Measurements from ENCODE around the gene ZKSCAN1.
A peak's percentile ranks its signal among the peaks of the same experiment; 100 is the strongest.
"Not testable (repeated sequence)": the region's sequence is repeated elsewhere in the genome, so short reads cannot be mapped to it uniquely, and the experiment has no call there.

The ZKSCAN1 gene

DNA sequence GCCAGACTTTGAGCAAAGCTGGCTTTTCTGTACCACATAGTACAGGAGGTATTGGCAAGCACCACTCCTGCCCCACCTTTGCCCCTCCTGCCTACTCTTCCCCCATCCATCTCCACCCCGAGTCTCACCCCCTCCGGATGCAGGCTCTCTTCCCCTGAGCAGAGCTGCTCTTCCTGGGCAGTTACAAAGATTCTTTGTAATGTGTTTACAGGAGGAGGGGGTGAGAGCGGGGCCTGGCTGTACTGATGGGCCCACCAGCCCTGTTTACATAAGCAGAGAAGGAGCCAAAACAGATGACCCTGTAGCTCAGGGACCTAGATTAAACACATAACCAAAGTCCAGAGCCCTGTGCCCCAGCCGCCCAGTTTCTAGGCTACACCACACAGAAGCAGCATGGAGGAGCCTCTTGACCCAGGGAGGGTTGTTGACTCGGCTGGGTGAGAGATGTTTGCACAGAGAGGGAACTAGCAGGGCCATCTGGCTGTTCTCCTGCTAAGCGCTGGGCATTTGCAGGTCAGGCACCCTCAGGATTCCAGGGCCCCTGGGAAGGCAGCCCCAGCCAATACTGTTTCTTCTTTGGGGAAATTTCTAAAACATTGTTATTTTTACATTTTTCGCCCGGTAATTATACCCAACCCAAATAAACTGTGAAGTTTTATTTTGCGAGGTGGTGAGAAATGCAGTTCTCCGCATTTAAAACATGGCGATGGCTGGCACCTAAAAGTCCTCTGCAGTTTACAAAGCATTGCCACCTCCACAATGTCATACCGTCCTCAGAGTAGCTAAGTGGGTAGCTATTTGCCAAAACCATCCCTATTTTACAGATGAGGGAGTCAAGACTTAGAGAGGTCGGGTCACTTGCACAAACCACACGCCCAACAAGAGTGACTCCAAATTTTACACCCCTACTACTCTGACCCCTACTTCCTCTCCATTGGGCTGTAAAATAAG is 11.4 kb upstream of the ZKSCAN1 start:
- DNase-seq: peak; percentile 89

DNA sequence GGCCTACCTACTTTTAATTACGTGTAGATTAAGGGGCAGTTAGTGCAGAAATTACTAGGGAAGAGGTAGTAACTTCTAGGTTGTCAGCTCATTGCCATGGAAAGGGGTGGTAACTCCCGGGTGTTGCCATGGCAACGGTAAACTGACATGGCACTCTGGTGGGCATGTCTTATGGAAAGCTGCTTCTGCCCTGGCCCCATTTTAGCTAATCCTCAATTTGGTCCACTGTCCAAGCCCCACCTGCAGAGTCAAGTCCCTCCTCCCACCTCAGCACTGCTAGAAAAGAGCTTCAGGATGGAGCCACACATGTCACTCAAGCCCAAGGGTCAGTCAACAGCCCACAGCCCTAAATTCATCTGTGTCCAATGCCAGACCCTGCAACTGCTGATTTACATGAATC is 7.5 kb upstream of the ZKSCAN1 start:
- DNase-seq: no peak

DNA sequence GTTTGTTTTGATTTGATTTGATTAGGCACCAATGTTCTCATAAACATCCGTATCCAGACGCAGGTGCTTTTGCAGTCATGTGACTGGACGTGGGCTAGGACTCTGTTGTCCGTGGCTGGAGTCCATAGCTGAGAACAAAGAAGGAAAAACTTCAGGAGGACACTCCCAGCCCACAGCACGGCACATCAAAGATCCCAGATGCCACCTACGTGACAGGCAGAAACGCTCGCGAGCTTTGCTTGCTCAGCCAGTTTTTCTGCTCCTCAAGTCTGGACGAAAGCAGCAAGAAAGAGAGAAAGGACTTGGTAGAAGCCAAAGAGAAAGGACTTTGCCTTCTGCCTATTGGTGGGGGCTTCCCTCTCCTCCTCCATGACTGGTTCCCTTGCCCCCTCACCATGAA is 6.9 kb upstream of the ZKSCAN1 start:
- DNase-seq: peak; percentile 36

DNA sequence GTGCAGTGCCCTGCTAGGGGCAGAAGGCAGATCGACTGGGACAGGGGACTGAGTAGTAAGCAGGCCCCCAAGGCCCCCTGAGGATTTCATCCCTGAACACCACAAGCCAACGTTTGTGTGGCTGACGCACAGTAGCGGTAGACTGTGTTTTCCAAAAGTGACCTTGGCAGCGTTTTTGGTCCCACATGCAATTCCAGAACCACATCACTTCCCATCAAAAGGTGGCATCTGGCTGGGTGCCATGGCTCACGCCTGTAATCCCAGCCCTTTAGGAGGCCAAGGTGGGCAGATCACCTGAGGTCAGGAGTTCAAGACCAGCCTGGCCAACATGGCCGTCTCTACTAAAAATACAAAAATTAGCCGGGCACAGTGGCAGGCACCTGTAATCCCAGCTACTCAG is 5.4 kb upstream of the ZKSCAN1 start:
- not testable (repeated sequence) for DNase-seq

DNA sequence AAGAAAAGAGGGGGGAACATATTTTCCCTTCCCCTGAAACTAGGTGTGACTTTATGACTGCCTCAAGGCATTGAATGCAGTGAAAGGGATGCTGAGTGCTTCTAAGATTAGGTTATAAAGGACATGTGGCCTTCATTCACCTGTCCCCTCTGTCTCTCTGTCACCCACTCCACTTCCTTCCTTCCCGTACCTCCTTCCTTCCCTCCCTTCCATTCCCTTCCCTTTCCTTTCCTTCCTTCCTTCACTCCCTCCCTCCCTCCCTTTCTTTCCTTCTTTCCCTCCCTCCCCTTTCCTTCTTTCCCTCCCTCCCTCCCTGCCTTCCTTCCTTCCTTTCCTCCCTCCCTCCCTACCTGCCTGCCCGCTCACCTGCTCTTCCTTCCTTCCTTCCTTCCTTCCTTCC is 4.5 kb upstream of the ZKSCAN1 start:
- DNase-seq: no peak

- no peak for DNase-seq
Observed at GRCh38 chr7:100011516-100011915, 3.9 kb upstream of the ZKSCAN1 start.

GRCh38 chr7:100012385-100013327 is 2.7 kb upstream of the ZKSCAN1 start:
- not testable (repeated sequence) for DNase-seq

DNA sequence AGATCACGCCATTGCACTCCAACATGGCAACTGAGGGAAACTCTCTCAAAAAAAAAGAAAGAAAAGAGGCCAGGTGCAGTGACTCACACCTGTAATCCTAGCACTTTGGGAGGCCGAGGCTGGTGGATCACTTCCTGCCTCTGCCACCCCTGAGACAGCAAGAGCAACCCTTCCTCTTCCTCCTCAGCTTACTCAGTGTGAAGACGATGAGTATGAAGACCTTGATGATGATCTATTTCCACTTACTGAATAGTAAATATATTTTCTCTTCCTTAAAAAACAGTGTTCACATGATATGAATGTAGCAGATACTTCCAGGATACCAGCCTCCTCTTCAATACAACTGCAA is 2.1 kb upstream of the ZKSCAN1 start:
- peak; percentile 9 for DNase-seq

- no peak for DNase-seq
Observed at GRCh38 chr7:100016215-100016901, 962 bp downstream of the ZKSCAN1 start.

DNA sequence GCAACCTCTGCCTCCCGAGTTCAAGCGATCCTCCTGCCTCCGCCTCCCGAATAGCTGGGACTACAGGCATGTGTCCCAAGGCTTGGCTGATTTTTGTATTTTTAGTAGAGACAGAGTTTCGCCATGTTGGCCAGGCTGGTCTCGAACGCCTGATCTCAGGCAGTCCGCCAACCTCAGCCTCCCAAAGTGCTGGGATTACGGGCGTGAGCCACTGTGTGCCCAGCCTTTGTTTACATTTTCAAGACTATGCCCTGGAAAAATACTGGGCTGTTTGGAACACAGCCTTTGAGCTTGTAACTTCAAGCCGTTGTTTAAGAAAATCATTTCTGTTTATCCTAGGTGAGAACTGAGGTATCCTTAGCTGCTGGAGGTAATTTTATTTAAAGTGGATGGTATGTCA is 1.9 kb downstream of the ZKSCAN1 start:
- DNase-seq: no peak

DNA sequence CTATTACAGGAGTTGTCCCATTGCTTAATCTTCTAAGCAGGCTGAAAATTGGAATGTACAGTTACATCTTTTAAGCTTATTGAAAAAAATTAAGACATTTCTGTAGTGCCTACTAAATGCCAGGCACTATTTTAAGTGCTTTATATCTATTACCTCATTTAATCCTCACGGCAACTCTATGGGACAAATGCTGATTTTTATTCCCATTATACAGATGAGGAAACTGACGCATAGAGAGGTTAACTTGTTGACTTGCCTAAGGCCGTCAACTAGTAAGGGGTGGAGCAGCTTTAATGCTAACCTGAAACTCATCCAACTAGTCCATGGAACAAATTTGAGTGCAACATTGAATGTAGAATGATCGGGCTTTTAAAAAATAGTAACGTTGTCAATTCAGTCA is 2.5 kb downstream of the ZKSCAN1 start:
- DNase-seq: no peak

DNA sequence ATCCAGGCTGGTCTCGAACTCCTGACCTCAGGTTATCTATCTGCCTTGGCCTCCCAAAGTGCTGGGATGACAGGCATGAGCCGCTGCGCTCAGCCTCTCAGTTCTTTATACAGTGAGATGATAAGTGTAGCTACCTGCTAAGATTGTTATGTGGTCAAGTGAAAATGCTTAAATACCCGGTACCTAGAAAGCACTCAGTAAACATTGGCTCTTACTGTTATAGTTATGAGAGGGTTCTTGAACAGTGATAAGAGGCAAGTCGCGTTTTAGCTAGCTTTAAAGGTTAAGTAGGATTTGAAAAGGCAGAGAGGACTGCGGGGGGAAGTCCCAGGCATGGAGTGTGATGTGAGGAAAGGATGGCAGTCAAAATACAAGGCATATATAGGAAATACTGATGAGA is 4.5 kb downstream of the ZKSCAN1 start:
- DNase-seq: peak; percentile 41

DNA sequence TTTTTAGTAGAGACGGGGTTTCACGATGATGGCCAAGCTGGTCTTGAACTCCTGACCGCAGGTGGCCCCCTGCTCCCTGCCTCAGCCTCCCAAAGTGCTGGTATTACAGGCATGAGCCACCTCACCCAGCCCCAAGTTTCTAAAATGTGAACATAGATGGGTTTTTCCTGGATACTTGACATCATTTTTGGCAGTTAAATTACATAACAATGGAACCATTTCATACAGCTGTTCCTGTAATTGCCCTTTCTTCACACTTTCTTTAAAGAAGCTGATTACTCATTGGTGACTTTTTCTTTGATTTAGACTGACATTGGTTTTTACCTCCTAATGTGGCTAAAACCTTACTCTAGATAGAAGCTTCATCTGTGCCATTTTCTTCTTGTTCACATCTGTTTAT is 5.9 kb downstream of the ZKSCAN1 start:
- DNase-seq: no peak

DNA sequence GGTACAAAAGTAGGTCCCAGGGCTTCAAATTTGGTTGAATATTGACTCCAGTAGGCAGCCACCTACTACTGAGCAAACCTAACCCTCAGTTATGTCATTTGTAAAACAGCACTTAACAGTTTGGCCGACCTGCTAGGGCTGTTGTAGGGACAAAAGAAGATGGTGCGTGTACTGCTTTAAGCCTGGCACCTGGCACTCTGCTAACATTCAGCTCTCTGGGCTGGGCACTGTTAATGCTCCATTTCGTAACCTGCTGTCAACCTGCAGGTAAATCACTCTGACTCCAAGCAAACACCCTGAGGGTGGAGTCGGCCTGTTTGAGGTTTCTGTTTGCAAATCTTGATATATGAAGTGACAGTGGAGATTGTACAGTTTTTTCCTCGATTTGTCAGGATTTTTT is 7.2 kb downstream of the ZKSCAN1 start:
- peak; percentile 18 for DNase-seq

DNA sequence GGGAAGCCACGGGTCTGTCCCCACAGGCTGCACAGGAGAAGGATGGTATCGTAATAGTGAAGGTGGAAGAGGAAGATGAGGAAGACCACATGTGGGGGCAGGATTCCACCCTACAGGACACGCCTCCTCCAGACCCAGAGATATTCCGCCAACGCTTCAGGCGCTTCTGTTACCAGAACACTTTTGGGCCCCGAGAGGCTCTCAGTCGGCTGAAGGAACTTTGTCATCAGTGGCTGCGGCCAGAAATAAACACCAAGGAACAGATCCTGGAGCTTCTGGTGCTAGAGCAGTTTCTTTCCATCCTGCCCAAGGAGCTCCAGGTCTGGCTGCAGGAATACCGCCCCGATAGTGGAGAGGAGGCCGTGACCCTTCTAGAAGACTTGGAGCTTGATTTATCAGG is 8.1 kb downstream of the ZKSCAN1 start:
- no peak for DNase-seq

DNA sequence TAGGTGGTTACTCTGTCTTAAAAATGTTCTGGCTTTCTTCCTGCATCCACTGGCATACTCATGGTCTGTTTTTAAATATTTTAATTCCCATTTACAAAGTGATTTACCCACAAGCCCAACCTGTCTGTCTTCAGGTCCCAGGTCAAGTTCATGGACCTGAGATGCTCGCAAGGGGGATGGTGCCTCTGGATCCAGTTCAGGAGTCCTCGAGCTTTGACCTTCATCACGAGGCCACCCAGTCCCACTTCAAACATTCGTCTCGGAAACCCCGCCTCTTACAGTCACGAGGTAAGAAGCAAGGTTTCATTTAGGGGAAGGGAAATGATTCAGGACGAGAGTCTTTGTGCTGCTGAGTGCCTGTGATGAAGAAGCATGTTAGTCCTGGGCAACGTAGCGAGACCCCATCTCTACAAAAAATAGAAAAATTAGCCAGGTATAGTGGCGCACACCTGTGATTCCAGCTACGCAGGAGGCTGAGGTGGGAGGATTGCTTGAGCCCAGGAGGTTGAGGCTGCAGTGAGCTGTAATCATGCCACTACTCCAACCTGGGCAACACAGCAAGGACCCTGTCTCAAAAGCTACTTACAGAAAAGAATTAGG is 8.7 kb downstream of the ZKSCAN1 start:
- DNase-seq: no peak

GRCh38 chr7:100027197-100027596 is 11.8 kb downstream of the ZKSCAN1 start:
- DNase-seq: no peak

- no peak for DNase-seq
Observed at GRCh38 chr7:100029596-100029995, 14.2 kb downstream of the ZKSCAN1 start.

- no peak for DNase-seq
Observed at GRCh38 chr7:100033526-100033925, 18.1 kb downstream of the ZKSCAN1 start.

DNA sequence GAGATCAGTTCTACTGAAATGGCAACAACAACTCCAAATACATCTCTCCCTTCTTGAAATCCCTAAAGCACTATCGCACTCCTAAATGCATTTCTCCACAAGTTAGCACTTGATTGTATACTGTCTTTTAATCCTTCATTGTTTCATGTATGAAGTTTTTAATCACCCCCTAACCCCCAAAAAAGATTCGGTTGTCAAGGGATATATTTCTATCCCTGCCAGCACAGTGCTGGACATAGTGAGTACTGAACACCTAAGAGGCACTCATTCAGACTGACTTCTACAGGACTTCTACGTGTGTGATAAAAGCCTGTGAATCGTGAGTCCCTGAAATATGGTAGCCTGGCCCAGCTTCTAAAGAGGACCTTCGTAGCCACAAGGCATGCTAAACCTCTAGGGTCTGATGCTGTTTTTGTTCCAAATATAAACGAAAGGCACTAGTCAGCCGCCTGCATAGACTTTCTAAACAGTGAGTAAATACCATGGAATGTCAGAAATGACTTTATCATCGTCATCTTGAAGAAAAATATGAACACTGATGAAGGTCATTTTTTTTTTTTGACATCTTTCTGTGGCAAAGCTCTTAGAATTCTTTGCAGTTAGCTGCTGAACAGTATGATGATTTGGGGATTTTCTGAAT is 19.6 kb downstream of the ZKSCAN1 start:
- DNase-seq: no peak

DNA sequence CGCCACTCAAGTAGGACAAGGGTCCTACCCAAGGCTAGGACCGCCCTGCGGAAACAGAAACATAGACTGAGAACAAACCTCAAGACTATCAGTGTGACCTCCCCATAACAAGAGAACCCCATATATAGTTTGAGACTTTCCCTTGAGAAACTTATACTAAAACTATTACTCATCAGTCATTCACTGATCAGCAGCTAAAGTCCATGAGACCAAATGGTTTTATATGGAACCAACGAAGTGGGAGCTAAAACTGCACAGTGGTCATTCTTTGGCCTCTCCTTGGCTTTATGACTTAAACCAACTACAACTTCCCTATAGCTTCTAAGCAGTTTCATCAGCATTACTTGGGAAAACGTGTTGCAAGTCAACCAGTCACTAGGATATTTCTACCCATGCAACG is 20.5 kb downstream of the ZKSCAN1 start:
- DNase-seq: no peak

DNA sequence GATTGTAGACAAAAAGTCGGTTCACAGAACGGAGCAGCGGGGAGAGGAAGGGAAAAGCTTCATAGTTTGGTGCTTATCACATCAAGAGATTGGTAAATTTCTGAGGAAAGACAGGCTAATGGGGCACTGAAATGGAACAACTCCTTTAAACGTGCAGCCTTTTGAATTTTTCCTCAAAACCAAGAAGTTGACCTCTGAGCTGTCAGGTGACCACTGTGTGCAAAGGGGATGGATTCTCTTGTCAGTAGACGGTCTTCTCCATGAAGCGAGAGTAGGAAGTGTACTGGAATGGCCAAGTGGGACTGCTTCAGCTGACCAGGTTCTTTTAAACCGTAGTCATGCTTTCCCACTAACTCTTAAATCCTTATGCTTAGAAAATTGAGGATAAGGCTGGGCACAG is 22.9 kb downstream of the ZKSCAN1 start:
- no peak for DNase-seq

Data from NCI-H2029 (cell line).